Spleen (tissue), 7 donors: Measurements from ENCODE around the gene CAMK2B.

Experiments used
- CTCF ChIP-seq, 11 experiments: fragments of 200-600 bp in 7 of 11; fragments of 450-650 bp in 4 of 11; sonication (generic) in 4 of 11; IDR thresholded peaks in 8 of 11; conservative IDR thresholded peaks in 3 of 11; 1 replicate in 7 of 11; 2 replicates in 4 of 11; pipeline versions ENCODE4 v1.4.0 to v1.8.0; 2016 to 2021; ENCODE audit warnings: antibody characterized with exemption in 11 of 11, inconsistent platforms in 4 of 11, mild to moderate bottlenecking in 1 of 11
- POLR2A ChIP-seq, 3 donors: fragments of 450-650 bp; IDR thresholded peaks; one replicate each; pipeline ENCODE4 v1.5.1; 2017; ENCODE audit warnings: antibody characterized with exemption in 3 of 3, mild to moderate bottlenecking in 1 of 3
- POLR2AphosphoS5 ChIP-seq, 3 donors: sonication (generic); formaldehyde crosslinking; IDR thresholded peaks; one replicate each; pipeline ENCODE4 v1.5.1; 2017; ENCODE audit warnings: antibody characterized with exemption in 3 of 3
- donor health status: DM: no; HTN: no; CAD: no; lungs with moderate emphysema.
- donor health status: DM: no; HTN: no; CAD: no.
- donor health status: DM: no; HTN: no; CAD: no.

- TF ChIP-seq POLR2A (IDR thresholded peaks at IDR 0.05): no peak
- TF ChIP-seq CTCF (IDR thresholded peaks at IDR 0.05 in 8 of 11, conservative IDR thresholded peaks at IDR 0.05 in 3 of 11): no peak
- TF ChIP-seq POLR2AphosphoS5 (IDR thresholded peaks at IDR 0.05): no peak
These were observed 11.1 kb upstream of the CAMK2B start for GRCh38 chr7:44336491-44336890.
